ENCODE results near the gene CGRRF1.

CGRRF1 gene

GRCh38 chr14:54489318-54489683 is 20.4 kb upstream of the CGRRF1 start:
- in situ Hi-C loops (cut with HindIII; ENCODE audit: low sequenced_read_pairs), result no loop called here

GRCh38 chr14:54489731-54490444 is 19.8 kb upstream of the CGRRF1 start:
- in situ Hi-C loops (cut with HindIII; ENCODE audit: low sequenced_read_pairs), result no loop called here

- in situ Hi-C loops (cut with HindIII; ENCODE audit: low sequenced_read_pairs), result no loop called here
Observed at GRCh38 chr14:54490445-54491175, 19.1 kb upstream of the CGRRF1 start.

GRCh38 chr14:54493293-54493692 is 16.4 kb upstream of the CGRRF1 start:
- in situ Hi-C loops (cut with HindIII; ENCODE audit: low sequenced_read_pairs), result no loop called here

GRCh38 chr14:54497224-54497623 is 12.5 kb upstream of the CGRRF1 start:
- in situ Hi-C loops (cut with HindIII; ENCODE audit: low sequenced_read_pairs), result no loop called here

- in situ Hi-C loops (cut with HindIII; ENCODE audit: low sequenced_read_pairs), result no loop called here
Observed at GRCh38 chr14:54498095-54498531, 11.6 kb upstream of the CGRRF1 start.

- in situ Hi-C loops (cut with HindIII; ENCODE audit: low sequenced_read_pairs), result no loop called here
Observed at GRCh38 chr14:54498579-54498978, 11.1 kb upstream of the CGRRF1 start.

GRCh38 chr14:54500744-54501143 is 9.0 kb upstream of the CGRRF1 start:
- in situ Hi-C loops (cut with HindIII; ENCODE audit: low sequenced_read_pairs), result no loop called here

GRCh38 chr14:54501480-54501879 is 8.2 kb upstream of the CGRRF1 start:
- in situ Hi-C loops (cut with HindIII; ENCODE audit: low sequenced_read_pairs), result no loop called here

- in situ Hi-C loops (cut with HindIII; ENCODE audit: low sequenced_read_pairs), result no loop called here
Observed at GRCh38 chr14:54502602-54503001, 7.1 kb upstream of the CGRRF1 start.

GRCh38 chr14:54503486-54503885 is 6.2 kb upstream of the CGRRF1 start:
- in situ Hi-C loops (cut with HindIII; ENCODE audit: low sequenced_read_pairs), result no loop called here

GRCh38 chr14:54512393-54512792 is 2.7 kb downstream of the CGRRF1 start:
- in situ Hi-C loops (cut with HindIII; ENCODE audit: low sequenced_read_pairs), result no loop called here

GRCh38 chr14:54515670-54516069 is 6.0 kb downstream of the CGRRF1 start:
- in situ Hi-C loops (cut with HindIII; ENCODE audit: low sequenced_read_pairs), result no loop called here

- in situ Hi-C loops (cut with HindIII; ENCODE audit: low sequenced_read_pairs), result no loop called here
Observed at GRCh38 chr14:54516709-54517108, 7.0 kb downstream of the CGRRF1 start.

GRCh38 chr14:54524410-54524809 is 14.7 kb downstream of the CGRRF1 start:
- in situ Hi-C loops (cut with HindIII; ENCODE audit: low sequenced_read_pairs), result no loop called here

- in situ Hi-C loops (cut with HindIII; ENCODE audit: low sequenced_read_pairs), result no loop called here
Observed at GRCh38 chr14:54528973-54529372, 19.3 kb downstream of the CGRRF1 start.

GRCh38 chr14:54529811-54530210 is 20.1 kb downstream of the CGRRF1 start:
- in situ Hi-C loops (cut with HindIII; ENCODE audit: low sequenced_read_pairs), result no loop called here

- in situ Hi-C loops (cut with HindIII; ENCODE audit: low sequenced_read_pairs), result no loop called here
Observed at GRCh38 chr14:54532111-54533012, 22.7 kb downstream of the CGRRF1 start.

- in situ Hi-C loops (cut with HindIII; ENCODE audit: low sequenced_read_pairs), result no loop called here
Observed at GRCh38 chr14:54533100-54533499, 23.4 kb downstream of the CGRRF1 start.

GRCh38 chr14:54535126-54535525 is 25.4 kb downstream of the CGRRF1 start:
- in situ Hi-C loops (cut with HindIII; ENCODE audit: low sequenced_read_pairs), result no loop called here

- in situ Hi-C loops (cut with HindIII; ENCODE audit: low sequenced_read_pairs), result no loop called here
Observed at GRCh38 chr14:54535646-54536045, 25.9 kb downstream of the CGRRF1 start.

All from DLD1 (cell line).